ENCODE data around the gene TCF4.

GRCh38 chr18:55524353-55525073 lies 63.5 kb downstream of the TCF4 start:
- TF ChIP-seq EZH2 (IDR thresholded peaks at IDR 0.05; ENCODE audit: borderline replicate concordance, insufficient read depth, low read depth, low read length, poor library complexity, severe bottlenecking) (no peak), CTCF (IDR thresholded peaks at IDR 0.05) (no peak)

Data from B cell (primary cell).